ENCODE data around the gene KRTAP4-9. TPM values are rescaled to one million over a fixed set of nuclear protein-coding genes. Genes with fewer than 3 reads are reported as not detected.
"Not testable (repeated sequence)": the region's sequence is repeated elsewhere in the genome, so short reads cannot be mapped to it uniquely, and the experiment has no call there.

KRTAP4-9 gene
- total RNA-seq, 2 experiments from 2014 or later = not detected

DNA sequence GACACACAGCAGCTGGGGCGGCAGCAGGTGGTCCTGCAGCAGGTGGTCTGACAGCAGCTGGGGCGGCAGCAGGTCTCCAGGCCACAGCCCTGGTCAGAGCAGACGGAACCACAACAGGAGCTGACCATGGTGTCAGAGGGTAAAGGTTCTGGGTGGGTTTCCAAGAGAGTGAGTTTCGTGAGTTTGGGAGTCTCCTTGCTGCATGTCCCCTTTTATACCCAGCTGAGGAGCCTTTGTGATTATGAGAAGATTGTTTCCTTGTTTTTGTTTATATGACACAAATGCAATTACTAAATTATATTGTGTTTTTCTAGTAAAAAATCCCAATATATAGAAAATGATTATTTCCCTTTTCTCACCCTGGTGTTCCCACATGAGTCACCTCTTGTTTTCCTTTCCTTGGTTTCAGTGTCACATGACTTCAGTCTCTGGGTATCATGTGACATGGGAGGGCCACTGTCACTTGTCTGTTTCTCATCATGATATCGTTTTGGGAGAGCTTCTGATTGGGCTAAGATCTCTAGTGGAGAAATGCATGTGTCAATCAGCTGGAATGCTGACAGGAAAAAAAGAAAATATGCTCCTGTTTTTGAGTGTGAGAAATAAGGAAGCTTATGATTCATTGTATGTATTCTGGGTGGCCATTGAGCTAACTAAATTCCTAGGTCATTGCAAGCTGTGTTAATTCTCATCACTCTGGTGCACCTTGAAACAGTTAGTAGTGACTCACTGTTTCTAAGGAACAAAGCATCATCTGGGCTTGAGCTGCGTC, 35.4 kb downstream of the KRTAP4-9 start, which contains the start of gene KRTAP4-6:
Gene KRTAP4-6 (minus strand): TSS at position 185 of the 772 bp plus-strand sequence. CDS start 57 bp downstream, at position 128.
- CTCF ChIA-PET = no interaction called here
- no peak for DNase-seq
- Mint-ChIP-seq H3K27ac (no peak within 1 kb of the TSS), H3K4me3 (no peak within 1 kb of the TSS), H3K9me3 (peaks cover 28% of the 10 kb centered on the region), H3K27me3 (peaks cover 2% of the 10 kb centered on the region), H3K36me3 (ENCODE audit: low read depth) (peaks cover 13% of the 10 kb centered on the region), H3K4me1 (ENCODE audit: low read depth) (no peaks in the 10 kb centered on the region)
- POLR2A ChIA-PET = no interaction called here
- intact Hi-C loops (cut with micrococcal nuclease) = no loop called here
- TF ChIP-seq, protein P1, sequence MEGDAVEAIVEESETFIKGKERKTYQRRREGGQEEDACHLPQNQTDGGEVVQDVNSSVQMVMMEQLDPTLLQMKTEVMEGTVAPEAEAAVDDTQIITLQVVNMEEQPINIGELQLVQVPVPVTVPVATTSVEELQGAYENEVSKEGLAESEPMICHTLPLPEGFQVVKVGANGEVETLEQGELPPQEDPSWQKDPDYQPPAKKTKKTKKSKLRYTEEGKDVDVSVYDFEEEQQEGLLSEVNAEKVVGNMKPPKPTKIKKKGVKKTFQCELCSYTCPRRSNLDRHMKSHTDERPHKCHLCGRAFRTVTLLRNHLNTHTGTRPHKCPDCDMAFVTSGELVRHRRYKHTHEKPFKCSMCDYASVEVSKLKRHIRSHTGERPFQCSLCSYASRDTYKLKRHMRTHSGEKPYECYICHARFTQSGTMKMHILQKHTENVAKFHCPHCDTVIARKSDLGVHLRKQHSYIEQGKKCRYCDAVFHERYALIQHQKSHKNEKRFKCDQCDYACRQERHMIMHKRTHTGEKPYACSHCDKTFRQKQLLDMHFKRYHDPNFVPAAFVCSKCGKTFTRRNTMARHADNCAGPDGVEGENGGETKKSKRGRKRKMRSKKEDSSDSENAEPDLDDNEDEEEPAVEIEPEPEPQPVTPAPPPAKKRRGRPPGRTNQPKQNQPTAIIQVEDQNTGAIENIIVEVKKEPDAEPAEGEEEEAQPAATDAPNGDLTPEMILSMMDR (IDR thresholded peaks at IDR 0.05) = no peak
- no peak for ATAC-seq

DNA sequence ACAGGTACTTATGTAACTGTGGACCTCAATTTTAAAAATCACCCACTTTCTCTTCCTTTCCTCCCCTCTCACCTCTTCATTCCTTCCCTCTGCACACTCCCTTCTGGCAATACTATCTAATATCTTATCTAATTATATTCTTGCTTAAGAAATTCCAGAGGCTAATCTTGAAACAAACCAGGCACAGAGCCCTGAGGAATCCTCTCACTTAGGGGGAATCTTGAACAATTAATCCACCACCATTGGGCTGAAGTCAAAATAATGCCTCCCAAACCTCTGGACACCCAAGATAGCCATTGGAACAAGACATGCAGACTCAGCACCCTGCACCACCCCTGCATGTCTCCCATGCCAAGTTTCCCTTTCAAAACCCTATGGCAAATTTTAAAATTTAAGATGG, 36.2 kb downstream of the KRTAP4-9 start:
- H3K27me3 Mint-ChIP-seq = peaks cover 2% of the 10 kb centered on the region
- TF ChIP-seq, protein P1 (IDR thresholded peaks at IDR 0.05) = no peak
- peaks cover 28% of the 10 kb centered on the region for H3K9me3 Mint-ChIP-seq
- peaks cover 13% of the 10 kb centered on the region for H3K36me3 Mint-ChIP-seq (ENCODE audit: low read depth)
- no peak for ATAC-seq
- no peak overlapping the region for H3K4me3 Mint-ChIP-seq
- ChIA-PET POLR2A (no interaction called here), CTCF (no interaction called here)
- DNase-seq = no peak
- intact Hi-C loops (cut with micrococcal nuclease) = no loop called here
- no peaks in the 10 kb centered on the region for H3K4me1 Mint-ChIP-seq (ENCODE audit: low read depth)
- H3K27ac Mint-ChIP-seq = no peak overlapping the region

DNA sequence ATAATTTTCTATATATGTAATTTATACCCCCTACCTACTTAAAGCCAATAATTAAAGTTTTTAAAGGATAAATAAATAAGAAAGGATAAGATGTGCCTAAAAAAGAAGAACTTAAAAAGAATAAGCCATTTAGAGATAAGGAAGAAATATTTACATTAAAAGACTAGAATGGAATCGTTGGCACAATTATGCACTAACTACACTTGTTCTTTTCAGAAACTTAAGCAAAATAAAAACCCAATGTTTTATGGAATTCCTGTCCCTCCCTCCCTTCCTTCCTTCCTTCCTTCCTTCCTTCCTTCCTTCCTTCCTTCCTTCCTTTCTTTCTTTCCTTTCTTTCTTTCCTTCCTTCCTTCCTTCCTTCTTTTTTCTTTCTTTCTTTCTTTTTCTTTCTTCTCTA, 39.7 kb downstream of the KRTAP4-9 start:
- H3K4me3 Mint-ChIP-seq = no peak overlapping the region
- ATAC-seq (no peak), DNase-seq (no peak)
- ChIA-PET POLR2A (no interaction called here), CTCF (no interaction called here)
- TF ChIP-seq, protein P1 (IDR thresholded peaks at IDR 0.05) = no peak
- H3K27ac Mint-ChIP-seq = no peak overlapping the region
- peaks cover 10% of the 10 kb centered on the region for H3K36me3 Mint-ChIP-seq (ENCODE audit: low read depth)
- no peaks in the 10 kb centered on the region for H3K4me1 Mint-ChIP-seq (ENCODE audit: low read depth)
- H3K27me3 Mint-ChIP-seq = no peaks in the 10 kb centered on the region
- peaks cover 20% of the 10 kb centered on the region for H3K9me3 Mint-ChIP-seq
- intact Hi-C loops (cut with micrococcal nuclease) = no loop called here

DNA sequence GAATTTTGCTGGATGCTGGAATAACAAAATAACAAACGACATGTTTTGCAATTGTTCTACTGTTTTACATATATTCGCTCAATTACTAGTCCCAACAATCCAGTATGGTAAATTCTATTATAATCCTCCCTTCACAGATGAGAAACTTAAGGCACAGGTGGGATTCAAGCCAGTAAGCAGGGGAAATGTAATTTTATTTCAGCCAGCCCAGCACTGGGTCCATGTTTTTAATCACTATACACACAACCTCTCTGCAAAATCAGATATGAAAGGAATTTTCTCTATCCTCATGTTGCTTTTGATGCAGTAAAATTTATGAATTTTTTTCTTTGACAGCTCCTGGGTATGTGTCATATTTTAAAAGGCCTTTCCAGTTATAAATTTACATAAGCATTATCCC, 40.1 kb downstream of the KRTAP4-9 start:
- Mint-ChIP-seq H3K36me3 (ENCODE audit: low read depth) (peaks cover 10% of the 10 kb centered on the region), H3K9me3 (peaks cover 20% of the 10 kb centered on the region), H3K27me3 (no peaks in the 10 kb centered on the region), H3K27ac (no peak overlapping the region), H3K4me3 (no peak overlapping the region), H3K4me1 (ENCODE audit: low read depth) (no peaks in the 10 kb centered on the region)
- ATAC-seq (no peak), DNase-seq (no peak)
- CTCF ChIA-PET = no interaction called here
- intact Hi-C loops (cut with micrococcal nuclease) = no loop called here
- TF ChIP-seq, protein P1 (IDR thresholded peaks at IDR 0.05) = no peak
- POLR2A ChIA-PET = no interaction called here

DNA sequence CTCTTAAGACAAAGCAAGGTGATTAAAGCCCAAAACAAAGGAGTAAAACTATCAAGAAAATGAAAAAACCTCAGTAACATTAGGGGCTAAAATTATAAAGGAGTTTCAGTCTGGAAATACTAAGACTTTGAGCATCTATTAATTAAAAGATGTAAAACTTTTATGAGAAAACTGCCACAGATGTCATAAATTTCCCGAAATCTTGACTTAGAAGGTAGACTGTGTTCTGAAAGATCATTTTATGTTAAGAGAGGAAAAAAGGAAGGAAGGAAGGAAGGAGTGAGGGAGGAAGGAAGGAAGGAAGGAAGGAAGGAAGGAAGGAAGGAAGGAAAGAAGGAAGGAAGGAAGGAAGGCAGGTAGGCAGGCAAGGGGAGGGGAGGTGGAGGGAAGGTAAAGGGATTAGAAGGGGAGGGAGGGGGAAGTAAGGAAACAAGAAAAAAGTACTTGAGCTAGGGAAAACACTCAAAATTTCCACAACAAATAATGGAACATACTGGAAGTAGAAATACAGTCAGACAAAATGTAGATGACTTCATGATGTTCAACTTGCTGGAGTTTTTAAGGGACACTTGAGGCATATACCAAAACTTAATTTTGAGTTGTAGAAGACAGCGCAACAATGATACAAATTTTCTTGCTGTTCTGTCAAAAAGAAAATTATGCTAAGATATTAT, 42.5 kb downstream of the KRTAP4-9 start:
- TF ChIP-seq, protein P1 (IDR thresholded peaks at IDR 0.05) = no peak
- H3K27ac Mint-ChIP-seq = no peak overlapping the region
- DNase-seq (no peak), ATAC-seq (no peak)
- no peak overlapping the region for H3K4me3 Mint-ChIP-seq
- intact Hi-C loops (cut with micrococcal nuclease) = no loop called here
- POLR2A ChIA-PET = no interaction called here
- H3K9me3 Mint-ChIP-seq = peaks cover 13% of the 10 kb centered on the region
- no peaks in the 10 kb centered on the region for H3K4me1 Mint-ChIP-seq (ENCODE audit: low read depth)
- CTCF ChIA-PET = no interaction called here
- H3K36me3 Mint-ChIP-seq (ENCODE audit: low read depth) = peaks cover 5% of the 10 kb centered on the region
- H3K27me3 Mint-ChIP-seq = no peaks in the 10 kb centered on the region

DNA sequence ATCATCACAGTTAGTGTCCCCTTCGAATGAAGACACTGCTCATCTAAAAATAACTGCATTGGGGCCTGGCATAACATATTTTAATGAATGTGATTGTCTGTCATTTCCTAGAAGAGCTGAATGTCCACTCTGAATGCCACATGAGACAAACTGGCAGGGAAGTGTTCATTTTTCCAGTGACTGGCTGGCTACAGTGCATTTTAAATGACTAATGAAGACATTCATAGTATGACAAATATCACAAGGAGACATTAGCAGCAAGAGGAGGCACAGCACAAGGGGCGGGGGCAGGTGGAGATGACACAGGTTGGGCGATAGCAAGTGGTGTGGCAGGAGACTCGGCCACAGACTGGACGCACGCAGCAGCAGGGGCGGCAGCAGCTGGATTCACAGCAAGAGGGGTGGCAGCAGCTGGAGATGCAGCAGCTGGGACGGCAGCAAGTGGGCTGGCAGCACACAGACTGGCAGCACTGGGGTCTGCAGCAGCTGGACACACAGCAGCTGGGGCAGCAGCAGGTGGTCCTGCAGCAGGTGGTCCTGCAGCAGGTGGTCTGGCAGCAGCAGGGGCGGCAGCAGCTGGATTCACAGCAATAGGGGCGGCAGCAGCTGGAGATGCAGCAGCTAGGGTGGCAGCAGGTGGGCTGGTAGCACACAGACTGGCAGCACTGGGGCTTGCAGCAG, 43.9 kb downstream of the KRTAP4-9 start:
- H3K27me3 Mint-ChIP-seq; H3K27ac Mint-ChIP-seq; ATAC-seq; H3K4me3 Mint-ChIP-seq; H3K9me3 Mint-ChIP-seq; CTCF ChIA-PET; intact Hi-C loops (cut with micrococcal nuclease); POLR2A ChIA-PET; DNase-seq; H3K36me3 Mint-ChIP-seq (ENCODE audit: low read depth); H3K4me1 Mint-ChIP-seq (ENCODE audit: low read depth): not testable (repeated sequence)
